ENCODE measurements around the gene SUMO3. TPM values are rescaled to one million over a fixed set of nuclear protein-coding genes. Genes with fewer than 3 reads are reported as not detected.
A peak's percentile ranks its signal among the peaks of the same experiment; 100 is the strongest.

The SUMO3 gene
- total RNA-seq, 1 experiment from 2014 or later = 82.9 TPM

- Mint-ChIP-seq H3K27ac (peak overlapping the region in 2 of 3 experiments; percentile 37 to 63; a peak in 2 of 7 replicates), H3K9me3 (no peaks in the 10 kb centered on the region), H3K4me3 (no peak overlapping the region), H3K36me3 (ENCODE audit: insufficient read depth in 1 of 3, low read depth in 3 of 3) (peaks cover 0 to under 1% (median 0%) of the 10 kb centered on the region in 3 experiments; a peak in 2 of 7 replicates), H3K4me1 (peaks cover 22 to 29% of the 10 kb centered on the region in 2 experiments), H3K27me3 (ENCODE audit: low read depth) (peaks cover 8% of the 10 kb centered on the region)
- no peak for TF ChIP-seq CTCF (conservative IDR thresholded peaks at IDR 0.05)
- Histone ChIP-seq H3K4me2 (ENCODE audit: insufficient read depth, insufficient read length, low read length) (no peak overlapping the region), H3K23ac (ENCODE audit: insufficient read length, low read depth, low read length) (no peak overlapping the region), H2BK12ac (ENCODE audit: insufficient read length, low read depth, low read length) (no peak overlapping the region), H2BK15ac (ENCODE audit: low read depth, low read length) (no peak overlapping the region), H4K91ac (ENCODE audit: insufficient read length, low read depth, low read length) (no peak overlapping the region), H2BK120ac (ENCODE audit: low read depth, low read length, poor library complexity, severe bottlenecking) (no peak overlapping the region), H4K20me1 (ENCODE audit: control insufficient read depth, insufficient read depth, insufficient read length) (no peaks in the 10 kb centered on the region), H2AK5ac (ENCODE audit: insufficient read length, low read length) (no peak overlapping the region), H3K18ac (ENCODE audit: insufficient read length, low read depth, low read length) (no peak overlapping the region), H4K5ac (ENCODE audit: insufficient read length, low read depth, low read length) (no peak overlapping the region), H3K23me2 (ENCODE audit: insufficient read length, low read depth, low read length, poor library complexity, severe bottlenecking) (no peaks in the 10 kb centered on the region), H3K9ac (ENCODE audit: extremely low read depth, insufficient read length, low read length) (no peak overlapping the region), H3K14ac (ENCODE audit: insufficient read depth, low read length) (no peak overlapping the region; the same call in 1 of the 2 replicates), H3K4me1 (ENCODE audit: insufficient read depth, low read length) (no peaks in the 10 kb centered on the region), H3K27me3 (ENCODE audit: insufficient read depth, low read length) (no peaks in the 10 kb centered on the region), H3K79me2 (ENCODE audit: insufficient read depth, low read length) (no peaks in the 10 kb centered on the region), H2BK5ac (ENCODE audit: insufficient read length, low read length) (no peak overlapping the region), H3K79me1 (ENCODE audit: insufficient read depth, low read depth, low read length, poor library complexity, severe bottlenecking) (no peaks in the 10 kb centered on the region), H3K27ac (ENCODE audit: insufficient read length, low read depth, low read length) (no peak overlapping the region), H3K56ac (ENCODE audit: insufficient read length, low read depth, low read length) (no peak overlapping the region), H3K4ac (ENCODE audit: low read depth, low read length) (no peak overlapping the region), H2AFZ (ENCODE audit: low read length) (no peak overlapping the region), H3K9me3 (ENCODE audit: control insufficient read depth, low read depth, low read length) (no peaks in the 10 kb centered on the region), H4K8ac (replicated peaks; ENCODE audit: insufficient read length, low read depth, low read length) (no peak overlapping the region), H3T11ph (ENCODE audit: low read length) (no peak overlapping the region), H2BK20ac (ENCODE audit: low read depth, low read length, poor library complexity, severe bottlenecking) (no peak overlapping the region)
- no CpG with 5 or more reads among the region's 9 CpGs for WGBS (ENCODE audit: extremely low coverage, insufficient read length, low lambda C conversion rate)
- DNase-seq = peak; percentile 25
Observed at GRCh38 chr21:44760376-44760775, 57.5 kb downstream of the SUMO3 start.
